Stimulated activated CD4-positive, alpha-beta T cell treated with anti-CD3 and anti-CD28 coated beads, TNF-alpha, amount 100 ng/mL, for 48 hours (primary cell): Measurements from ENCODE around the gene TET3.

Source experiments
- DNase-seq, 3 donors: peaks; one replicate each; pipeline ENCODE4 v3.0.0-alpha.2; 2020; ENCODE audit warnings: low read depth in 3 of 3

The TET3 gene

DNA sequence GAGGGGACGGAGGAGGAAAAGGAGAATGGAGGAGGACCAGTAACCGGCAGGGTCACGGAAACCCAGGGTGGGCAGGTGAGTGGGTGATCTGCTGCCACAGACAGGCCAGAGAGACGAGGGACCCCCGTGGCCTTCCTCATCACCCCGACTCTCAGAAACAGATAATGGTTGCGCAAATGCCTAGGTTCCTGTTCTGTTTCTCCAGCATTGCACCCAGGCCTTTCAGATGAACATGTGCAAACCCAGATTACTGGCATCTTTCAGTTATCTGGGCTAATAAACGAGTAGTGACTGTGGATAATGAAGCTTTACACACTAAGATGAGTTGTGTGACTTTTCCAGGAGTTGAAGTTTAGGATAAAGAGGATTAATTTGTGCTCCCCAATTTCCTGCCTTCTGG, 46.5 kb downstream of the TET3 start:
- DNase-seq: no peak

- no peak for DNase-seq
Measured at GRCh38 chr2:74031959-74032287, 47.2 kb downstream of the TET3 start.

- DNase-seq: no peak
Measured at GRCh38 chr2:74033375-74033774, 48.7 kb downstream of the TET3 start.
